ENCODE measurements around the gene AMBN.
"Not testable (repeated sequence)": the region's sequence is repeated elsewhere in the genome, so short reads cannot be mapped to it uniquely, and the experiment has no call there.

Gene AMBN

GRCh38 chr4:70640192-70640591 is 48.1 kb downstream of the AMBN start:
- TF ChIP-seq, protein P1, sequence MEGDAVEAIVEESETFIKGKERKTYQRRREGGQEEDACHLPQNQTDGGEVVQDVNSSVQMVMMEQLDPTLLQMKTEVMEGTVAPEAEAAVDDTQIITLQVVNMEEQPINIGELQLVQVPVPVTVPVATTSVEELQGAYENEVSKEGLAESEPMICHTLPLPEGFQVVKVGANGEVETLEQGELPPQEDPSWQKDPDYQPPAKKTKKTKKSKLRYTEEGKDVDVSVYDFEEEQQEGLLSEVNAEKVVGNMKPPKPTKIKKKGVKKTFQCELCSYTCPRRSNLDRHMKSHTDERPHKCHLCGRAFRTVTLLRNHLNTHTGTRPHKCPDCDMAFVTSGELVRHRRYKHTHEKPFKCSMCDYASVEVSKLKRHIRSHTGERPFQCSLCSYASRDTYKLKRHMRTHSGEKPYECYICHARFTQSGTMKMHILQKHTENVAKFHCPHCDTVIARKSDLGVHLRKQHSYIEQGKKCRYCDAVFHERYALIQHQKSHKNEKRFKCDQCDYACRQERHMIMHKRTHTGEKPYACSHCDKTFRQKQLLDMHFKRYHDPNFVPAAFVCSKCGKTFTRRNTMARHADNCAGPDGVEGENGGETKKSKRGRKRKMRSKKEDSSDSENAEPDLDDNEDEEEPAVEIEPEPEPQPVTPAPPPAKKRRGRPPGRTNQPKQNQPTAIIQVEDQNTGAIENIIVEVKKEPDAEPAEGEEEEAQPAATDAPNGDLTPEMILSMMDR (conservative IDR thresholded peaks at IDR 0.05; ENCODE audit: low read length) = no peak
- H3K4me3 ChIP-seq (ENCODE audit: low read length) = no peak overlapping the region
- no peak for DNase-seq (ENCODE audit: low read depth)

- not testable (repeated sequence) for H3K4me3 ChIP-seq (ENCODE audit: low read length); DNase-seq (ENCODE audit: low read depth)
These were observed 58.7 kb downstream of the AMBN start for GRCh38 chr4:70650741-70651140.

GRCh38 chr4:70651864-70652506 is 59.9 kb downstream of the AMBN start:
- peak; percentile 38 for DNase-seq (ENCODE audit: low read depth)
- no peak overlapping the region for H3K4me3 ChIP-seq (ENCODE audit: low read length)

DNA sequence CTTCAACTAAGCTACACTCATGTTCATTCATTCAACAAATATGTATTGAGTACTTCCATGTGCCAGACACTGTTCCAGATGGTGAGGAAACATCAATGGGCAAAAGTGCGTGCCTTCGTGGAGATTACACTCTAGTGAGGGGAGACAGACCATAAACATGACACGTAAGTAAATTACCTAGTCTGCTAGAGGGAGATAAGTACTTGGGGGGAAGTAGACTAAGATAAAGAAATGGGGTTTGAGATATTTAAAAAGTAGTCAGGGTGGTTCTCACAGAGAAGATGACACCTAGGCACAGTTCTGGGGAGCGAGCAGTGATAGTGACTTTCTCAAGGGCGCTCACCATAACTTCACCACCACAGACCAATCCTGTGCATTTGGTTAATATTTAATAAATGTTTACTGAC is 62.6 kb downstream of the AMBN start:
- DNase-seq (ENCODE audit: low read depth) = peak; percentile 32
- TF ChIP-seq, protein P1 (conservative IDR thresholded peaks at IDR 0.05; ENCODE audit: low read length) = no peak

More at GRCh38 chr4:70651864-70652506, 59.9 kb downstream of the AMBN start:
- TF ChIP-seq, protein P1 (conservative IDR thresholded peaks at IDR 0.05; ENCODE audit: low read length) = peak; percentile 65

More for the DNA sequence above, 62.6 kb downstream of the AMBN start:
- no peak overlapping the region for H3K4me3 ChIP-seq (ENCODE audit: low read length)
